Trophoblast cell (in vitro differentiated cells and primary cell): ENCODE results near the gene SLAMF7.
"Not testable (repeated sequence)": the region's sequence is repeated elsewhere in the genome, so short reads cannot be mapped to it uniquely, and the experiment has no call there.

ENCODE experiments used
- DNase-seq, 2 donors: peaks; one replicate each; pipeline ENCODE4 v3.0.0-alpha.2; 2016
- H2AFZ ChIP-seq: 2 replicates; pipeline ENCODE4 v1.6.1; 2013; ENCODE audit warnings: low read length, moderate library complexity, mild to moderate bottlenecking; ENCODE audit not compliant: insufficient read depth, poor library complexity
- H2AK5ac ChIP-seq: 2 replicates; pipeline ENCODE4 v1.6.1; 2013; ENCODE audit warnings: mild to moderate bottlenecking, low read length
- H2BK120ac ChIP-seq: 2 replicates; pipeline ENCODE4 v1.6.1; 2013; ENCODE audit warnings: low read length, mild to moderate bottlenecking, moderate library complexity; ENCODE audit not compliant: insufficient read depth, poor library complexity
- H2BK12ac ChIP-seq: 2 replicates; pipeline ENCODE4 v1.6.1; 2013; ENCODE audit warnings: mild to moderate bottlenecking, low read length, moderate library complexity
- H2BK5ac ChIP-seq: 2 replicates; pipeline ENCODE4 v1.6.1; 2013; ENCODE audit warnings: low read length, low read depth, moderate library complexity, mild to moderate bottlenecking; ENCODE audit not compliant: poor library complexity
- H3K14ac ChIP-seq: 2 replicates; pipeline ENCODE4 v1.6.1; 2013; ENCODE audit warnings: mild to moderate bottlenecking, low read length
- H3K18ac ChIP-seq: 2 replicates; pipeline ENCODE4 v1.6.1; 2013; ENCODE audit warnings: mild to moderate bottlenecking, low read length
- H3K23ac ChIP-seq: 2 replicates; pipeline ENCODE4 v1.6.1; 2013; ENCODE audit warnings: low read length
- H3K27ac ChIP-seq: 2 replicates; pipeline ENCODE4 v1.5.1; 2013; ENCODE audit warnings: low read depth, mild to moderate bottlenecking, inconsistent platforms, low read length, moderate library complexity
- H3K27me3 ChIP-seq: 2 replicates; pipeline ENCODE4 v1.6.1; 2013; ENCODE audit warnings: inconsistent platforms, mild to moderate bottlenecking, low read length, moderate library complexity; ENCODE audit not compliant: insufficient read depth
- H3K36me3 ChIP-seq, 2 experiments: 1 replicate in 1 of 2; 2 replicates in 1 of 2; pipeline ENCODE4 v1.6.1; 2013; ENCODE audit warnings: low read length in 2 of 2, mild to moderate bottlenecking in 2 of 2, moderate library complexity in 1 of 2; ENCODE audit not compliant: insufficient read depth in 2 of 2, control insufficient read depth in 1 of 2
- H3K4ac ChIP-seq: 2 replicates; pipeline ENCODE4 v1.6.1; 2013; ENCODE audit warnings: low read depth, mild to moderate bottlenecking, low read length, moderate library complexity
- H3K4me1 ChIP-seq, 2 experiments: 1 replicate in 1 of 2; 2 replicates in 1 of 2; pipeline ENCODE4 v1.6.1; 2013; ENCODE audit warnings: low read length in 2 of 2, mild to moderate bottlenecking in 2 of 2, moderate library complexity in 1 of 2; ENCODE audit not compliant: insufficient read depth in 2 of 2, control insufficient read depth in 1 of 2
- H3K4me2 ChIP-seq: 2 replicates; pipeline ENCODE4 v1.6.1; 2013; ENCODE audit warnings: inconsistent platforms, mild to moderate bottlenecking, low read length, moderate library complexity
- H3K4me3 ChIP-seq: 2 replicates; pipeline ENCODE4 v1.5.1; 2013; ENCODE audit warnings: mild to moderate bottlenecking, low read depth, low read length, inconsistent platforms
- H3K79me1 ChIP-seq: one replicate; pipeline ENCODE4 v1.6.1; 2013; ENCODE audit warnings: low read length
- H3K79me2 ChIP-seq: 2 replicates; pipeline ENCODE4 v1.6.1; 2013; ENCODE audit warnings: low read length, mild to moderate bottlenecking; ENCODE audit not compliant: control insufficient read depth, insufficient read depth, poor library complexity
- H3K9ac ChIP-seq: 2 replicates; pipeline ENCODE4 v1.6.1; 2013; ENCODE audit warnings: mild to moderate bottlenecking, low read length
- H3K9me3 ChIP-seq: 2 replicates; pipeline ENCODE4 v1.6.1; 2013; ENCODE audit warnings: low read depth, mild to moderate bottlenecking, control low read depth, inconsistent platforms, low read length; ENCODE audit not compliant: insufficient read depth
- H4K12ac ChIP-seq: 2 replicates; pipeline ENCODE4 v1.6.1; 2013; ENCODE audit warnings: low read depth, mild to moderate bottlenecking, low read length, moderate library complexity
- H4K8ac ChIP-seq: 2 replicates; pipeline ENCODE4 v1.6.1; 2013; ENCODE audit warnings: low read depth, mild to moderate bottlenecking, low read length, moderate library complexity
- H4K91ac ChIP-seq: one replicate; pipeline ENCODE4 v1.6.1; 2013; ENCODE audit warnings: low read depth, mild to moderate bottlenecking, low read length, moderate library complexity
- WGBS: extraction: QIAGEN DNeasy Blood & Tissue Kit; methylation state at CpG from one replicate; pipeline ENCODE4 v1.1.7; 2013; ENCODE audit warnings: missing lambda C conversion rate; ENCODE audit not compliant: insufficient read length, insufficient coverage; ENCODE audit errors: extremely low coverage; 5-methylcytosine and 5-hydroxymethylcytosine counted together

Gene SLAMF7

DNA sequence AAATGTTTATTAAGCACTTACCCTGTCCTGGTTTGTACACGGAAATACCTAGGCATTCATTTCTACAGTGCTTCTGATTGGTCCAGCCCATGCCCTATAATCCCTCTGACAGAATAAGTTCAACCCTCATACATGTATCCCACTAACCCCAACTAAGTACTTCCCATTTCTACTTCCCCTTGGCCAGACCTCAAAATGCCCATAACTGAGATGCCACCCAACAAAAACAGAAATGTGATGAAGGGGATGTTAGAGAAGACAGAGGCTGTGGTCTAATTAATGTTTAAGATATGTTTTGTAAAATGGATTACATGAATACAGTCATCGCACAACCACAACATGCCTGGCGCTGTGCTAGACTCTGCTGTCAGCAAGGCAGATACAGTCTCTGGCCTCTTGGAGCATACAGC is 33.8 kb upstream of the SLAMF7 start:
- not testable (repeated sequence) for H3K9me3 ChIP-seq, H4K91ac ChIP-seq, H2AK5ac ChIP-seq, H2AFZ ChIP-seq, H3K4me1 ChIP-seq, H3K79me2 ChIP-seq, H3K4ac ChIP-seq, H3K14ac ChIP-seq, H2BK12ac ChIP-seq, H4K8ac ChIP-seq, H4K12ac ChIP-seq, H3K23ac ChIP-seq, H3K27ac ChIP-seq, H3K36me3 ChIP-seq, DNase-seq, H3K9ac ChIP-seq, H3K27me3 ChIP-seq, H3K79me1 ChIP-seq, H3K4me3 ChIP-seq, H2BK5ac ChIP-seq, H3K18ac ChIP-seq, H3K4me2 ChIP-seq, H2BK120ac ChIP-seq
- no CpG with 5 or more reads among the region's 3 CpGs for WGBS

DNA sequence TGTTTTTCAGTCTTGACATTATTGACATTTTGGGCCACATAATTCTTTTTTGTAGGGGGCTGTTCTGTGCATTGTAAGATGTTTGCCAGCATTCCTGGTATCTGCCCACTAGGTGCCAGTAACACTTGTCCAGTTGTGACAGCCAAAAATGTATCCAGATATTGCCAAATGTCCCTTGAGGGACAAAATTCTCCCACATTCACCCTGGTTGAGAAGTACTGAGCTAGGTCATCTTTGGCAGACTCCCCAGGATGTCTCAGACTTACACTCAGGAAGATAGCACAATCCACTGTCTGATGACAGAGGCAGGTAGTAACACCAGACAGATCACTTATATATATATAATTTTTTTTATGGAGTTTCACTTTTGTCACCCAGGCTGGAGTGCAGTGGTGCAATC is 33.3 kb upstream of the SLAMF7 start:
- no peak overlapping the region for H3K27ac ChIP-seq
- no peak overlapping the region for H3K4me2 ChIP-seq

DNA sequence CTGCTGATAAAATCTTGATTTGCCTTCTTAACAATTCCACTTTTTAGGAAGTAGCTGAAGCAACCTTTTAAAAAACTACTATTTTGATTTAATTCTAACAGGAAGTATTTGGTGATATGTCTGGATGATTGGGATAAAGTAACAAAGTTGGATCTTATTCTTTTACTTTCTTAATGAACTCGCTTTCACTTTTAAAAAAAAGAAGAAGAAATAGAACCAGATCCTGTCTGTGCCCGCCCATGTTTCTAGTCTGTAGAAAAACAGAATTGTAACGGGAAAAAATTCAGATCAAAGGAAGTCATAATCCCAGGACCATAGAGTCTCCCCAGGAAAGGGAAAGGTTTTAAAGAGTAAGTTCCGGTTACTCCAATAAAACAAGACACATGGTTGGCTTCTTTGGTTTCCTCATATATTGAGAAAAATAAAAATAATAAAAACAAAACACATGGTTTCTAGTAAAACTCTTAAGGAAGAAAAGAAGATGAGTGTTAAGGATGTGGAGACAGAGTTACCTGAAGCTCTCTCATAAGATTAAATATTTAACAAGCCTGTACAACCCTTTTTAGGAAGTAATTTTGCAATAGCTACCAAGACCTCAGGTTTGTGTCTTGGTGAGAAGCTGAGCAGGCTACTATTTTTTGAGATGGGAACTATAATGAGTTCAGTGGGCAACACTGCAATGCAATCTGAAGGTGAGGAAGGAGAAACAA is 32.4 kb upstream of the SLAMF7 start:
- Histone ChIP-seq H3K14ac (no peak overlapping the region), H3K9ac (no peak overlapping the region), H3K23ac (no peak overlapping the region), H3K36me3 (no peaks in the 10 kb centered on the region), H3K27ac (no peak overlapping the region), H3K18ac (no peak overlapping the region), H3K4ac (no peak overlapping the region), H3K79me1 (no peaks in the 10 kb centered on the region), H2AK5ac (no peak overlapping the region), H4K12ac (no peak overlapping the region), H3K79me2 (no peaks in the 10 kb centered on the region), H2BK12ac (no peak overlapping the region), H2BK5ac (no peak overlapping the region), H3K9me3 (no peaks in the 10 kb centered on the region), H3K4me1 (no peaks in the 10 kb centered on the region), H2BK120ac (no peak overlapping the region), H3K27me3 (no peaks in the 10 kb centered on the region), H2AFZ (no peak overlapping the region), H3K4me2 (no peak overlapping the region), H4K91ac (no peak overlapping the region), H3K4me3 (no peak overlapping the region), H4K8ac (no peak overlapping the region)
- no CpG with 5 or more reads among the region's 4 CpGs for WGBS
- no peak for DNase-seq

More for the DNA sequence above, 33.3 kb upstream of the SLAMF7 start:
- no peaks in the 10 kb centered on the region for H3K27me3 ChIP-seq
- no peak overlapping the region for H4K12ac ChIP-seq
- no peak overlapping the region for H3K23ac ChIP-seq
- H4K8ac ChIP-seq = no peak overlapping the region
- H2AK5ac ChIP-seq = no peak overlapping the region
- H3K4ac ChIP-seq = no peak overlapping the region
- H4K91ac ChIP-seq = no peak overlapping the region
- H3K9me3 ChIP-seq = no peaks in the 10 kb centered on the region
- no peak overlapping the region for H2BK5ac ChIP-seq
- H3K36me3 ChIP-seq = no peaks in the 10 kb centered on the region
- no peaks in the 10 kb centered on the region for H3K79me2 ChIP-seq
- H3K9ac ChIP-seq = no peak overlapping the region
- no peaks in the 10 kb centered on the region for H3K4me1 ChIP-seq
- no peak overlapping the region for H3K4me3 ChIP-seq
- no peak overlapping the region for H3K14ac ChIP-seq
- no peak overlapping the region for H2BK12ac ChIP-seq
- no peaks in the 10 kb centered on the region for H3K79me1 ChIP-seq
- H2AFZ ChIP-seq = no peak overlapping the region
- no peak overlapping the region for H2BK120ac ChIP-seq
- DNase-seq = no peak
- H3K18ac ChIP-seq = no peak overlapping the region

DNA sequence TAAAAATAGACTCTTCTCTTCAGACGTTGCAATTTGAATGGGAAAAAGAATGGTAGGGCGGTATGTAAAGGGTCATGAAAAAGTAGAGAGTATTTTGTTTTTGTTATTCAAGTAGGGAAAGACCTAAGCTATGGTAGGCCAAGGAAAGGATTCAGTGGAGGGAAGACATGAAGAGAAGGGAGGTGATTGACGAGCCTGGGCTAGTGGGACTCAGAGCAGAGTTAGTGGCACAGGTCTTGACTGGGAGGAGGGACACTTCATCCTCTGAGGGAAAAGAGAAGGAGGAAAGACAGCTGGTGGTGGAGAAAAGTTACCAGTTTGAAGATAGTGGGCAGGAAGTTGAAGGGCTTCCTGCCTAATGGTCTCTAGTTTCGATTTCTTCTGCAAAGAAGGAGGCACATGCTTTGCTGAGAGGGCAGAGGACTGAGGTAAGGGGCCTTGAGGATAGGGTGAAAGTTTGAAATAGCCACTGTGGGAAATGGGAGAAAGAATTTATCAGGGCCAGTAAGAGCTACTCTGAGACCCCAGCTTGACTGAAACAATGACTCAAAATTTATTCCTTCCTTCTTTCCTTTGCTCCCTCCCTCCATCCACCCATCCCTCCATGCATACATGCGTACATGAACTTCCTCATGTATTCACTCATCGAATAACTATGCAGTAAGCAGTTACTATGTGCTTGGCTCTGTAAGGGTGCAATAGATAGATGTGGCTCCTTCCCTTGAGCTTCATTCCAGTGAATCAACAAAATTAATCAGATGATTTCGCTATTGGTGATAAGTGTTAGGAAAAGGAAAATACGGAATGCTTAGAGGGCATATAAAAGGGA is 31.6 kb upstream of the SLAMF7 start:
- Histone ChIP-seq H2BK12ac (no peak overlapping the region), H2AK5ac (no peak overlapping the region), H3K14ac (no peak overlapping the region), H3K9ac (no peak overlapping the region), H3K9me3 (no peaks in the 10 kb centered on the region), H3K18ac (no peak overlapping the region), H3K23ac (no peak overlapping the region), H3K27me3 (no peaks in the 10 kb centered on the region), H3K4me3 (no peak overlapping the region), H3K4me1 (no peaks in the 10 kb centered on the region), H2BK120ac (no peak overlapping the region), H3K36me3 (no peaks in the 10 kb centered on the region), H4K12ac (no peak overlapping the region), H2BK5ac (no peak overlapping the region), H4K91ac (no peak overlapping the region), H3K79me2 (no peaks in the 10 kb centered on the region), H2AFZ (no peak overlapping the region), H3K79me1 (no peaks in the 10 kb centered on the region), H3K27ac (no peak overlapping the region), H3K4ac (no peak overlapping the region), H4K8ac (no peak overlapping the region), H3K4me2 (no peak overlapping the region)
- 100% methylated on average over 1 of the region's 8 CpGs for WGBS
- DNase-seq = peak in 1 of 2 donors; percentile 31
